Brain microvascular endothelial cell (primary cell): ENCODE data around the gene CIAO2B.

ENCODE experiments used
- DNase-seq: peaks from one replicate; pipeline ENCODE4 v3.0.0-alpha.2; 2020
- H3K27ac ChIP-seq: fragments of 250-450 bp; sonication (Bioruptor Pico); 2 replicates; pipeline ENCODE4 v1.5.1; 2020; ENCODE audit warnings: mild to moderate bottlenecking, moderate library complexity
- H3K27me3 ChIP-seq: fragments of 250-450 bp; sonication (Bioruptor Pico); replicated peaks from 2 replicates; pipeline ENCODE4 v1.5.1; 2020; ENCODE audit warnings: mild to moderate bottlenecking
- H3K36me3 ChIP-seq: fragments of 250-450 bp; sonication (Bioruptor Pico); replicated peaks from 2 replicates; pipeline ENCODE4 v1.5.1; 2020; ENCODE audit warnings: mild to moderate bottlenecking
- H3K4me3 ChIP-seq: 2 replicates; pipeline ENCODE4 v1.5.1; 2011; ENCODE audit warnings: low read depth, mild to moderate bottlenecking, control low read depth, low read length, moderate library complexity
- CTCF ChIP-seq: IDR thresholded peaks from 2 replicates; pipeline ENCODE4 v1.5.1; 2011; ENCODE audit warnings: low read depth, mild to moderate bottlenecking, moderate library complexity, low read length, control low read depth, inconsistent platforms; ENCODE audit errors: missing control alignments
- in situ Hi-C: cut with HindIII; loops from 2 replicates; pipeline ENCODE4 v1.10.0; 2017; ENCODE audit warnings: low sequenced_read_pairs, low pct_ligation_motif_present

CIAO2B gene

GRCh38 chr16:66906916-66907836 lies 27.0 kb downstream of the CIAO2B start:
- no peak for TF ChIP-seq CTCF
- in situ Hi-C loops = no loop called here
- no peak for DNase-seq

GRCh38 chr16:66905633-66906539 lies 28.3 kb downstream of the CIAO2B start:
- Histone ChIP-seq H3K27ac (no peak overlapping the region), H3K27me3 (peaks cover 2% of the 10 kb centered on the region), H3K36me3 (no peaks in the 10 kb centered on the region), H3K4me3 (no peak overlapping the region)
- DNase-seq = no peak
- in situ Hi-C loops = no loop called here
- no peak for TF ChIP-seq CTCF

More at GRCh38 chr16:66906916-66907836, 27.0 kb downstream of the CIAO2B start:
- Histone ChIP-seq H3K4me3 (no peak overlapping the region), H3K27me3 (peaks cover 2% of the 10 kb centered on the region), H3K36me3 (no peaks in the 10 kb centered on the region), H3K27ac (no peak overlapping the region)

- no peak overlapping the region for H3K4me3 ChIP-seq
- no peak for DNase-seq
- no peaks in the 10 kb centered on the region for H3K36me3 ChIP-seq
- H3K27ac ChIP-seq = no peak overlapping the region
- no peak for TF ChIP-seq CTCF
- in situ Hi-C loops = no loop called here
- H3K27me3 ChIP-seq = peaks cover 2% of the 10 kb centered on the region
These were observed 29.2 kb downstream of the CIAO2B start for GRCh38 chr16:66904846-66905632.

- no peak for DNase-seq
- in situ Hi-C loops = no loop called here
- Histone ChIP-seq H3K4me3 (no peak overlapping the region), H3K27me3 (peaks cover 2% of the 10 kb centered on the region), H3K27ac (no peak overlapping the region), H3K36me3 (no peaks in the 10 kb centered on the region)
- TF ChIP-seq CTCF = no peak
These were observed 29.8 kb downstream of the CIAO2B start for GRCh38 chr16:66904428-66904845.
